K562 (cell line): Measurements from ENCODE around the gene ITGA1. TPM values are rescaled to one million over a fixed set of nuclear protein-coding genes. Genes with fewer than 3 reads are reported as not detected.
A peak's percentile ranks its signal among the peaks of the same experiment; 100 is the strongest.

ENCODE experiments used
- ATAC-seq: fragments of 200-7000 bp; cut with Tn5 transposase; 3 replicates; pipeline ENCODE4 v1.9.1; 2020; ENCODE audit warnings: moderate library complexity
- BruUV-seq: library from RNA; stranded (reverse); fragments of 400-500 nt; replicated peaks from 2 replicates; lab custom pipeline; 2021; lab: Mats Ljungman, UMichigan
- CTCF ChIA-PET: fragments of 300-600 bp; formaldehyde crosslinking; extraction: SDS; loops from one replicate; lab custom pipeline; 2021; ENCODE audit warnings: low intra/inter-chr PET ratio; lab: Yijun Ruan, JAX
- POLR2A ChIA-PET: fragments of 300-600, 350-650 bp; sonication (Branson Sonifier 250); formaldehyde crosslinking; extraction: SDS; loops from one replicate; lab custom pipeline; 2021; ENCODE audit warnings: antibody characterized with exemption, inconsistent platforms; lab: Yijun Ruan, JAX
- DNase-seq, 4 experiments: peaks; one replicate each; pipeline versions ENCODE4 v3.0.0 to v3.0.0-alpha.2; 2011 to 2018; ENCODE audit warnings: low spot score in 3 of 4, mixed read lengths in 3 of 4; ENCODE audit errors: extremely low read depth in 1 of 4
- FAIRE-seq: peaks from 2 replicates; lab custom pipeline; 2011; peaks lifted over from hg19 to GRCh38; lab: Jason Lieb, UNC
- H2AFZ ChIP-seq: 2 replicates; pipeline ENCODE4 v1.6.0; 2011; ENCODE audit warnings: low read depth, low read length, control low read depth, inconsistent platforms
- H3K27ac ChIP-seq: fragments of 200-600 bp; 3 replicates; pipeline ENCODE4 v1.8.0; 2011; ENCODE audit warnings: low read depth, mild to moderate bottlenecking, control low read depth, inconsistent platforms, low read length, moderate library complexity, mixed read lengths; ENCODE audit errors: extremely low read depth
- H3K27me3 ChIP-seq, 2 experiments: fragments of 300-600 bp in 1 of 2; 2 replicates in 1 of 2; 3 replicates in 1 of 2; pipeline versions ENCODE4 v1.6.0 to v1.8.0; 2011; ENCODE audit warnings: inconsistent platforms in 2 of 2, low read length in 2 of 2, mild to moderate bottlenecking in 1 of 2, mixed read lengths in 1 of 2, moderate library complexity in 1 of 2; ENCODE audit not compliant: control insufficient read depth in 2 of 2, insufficient read depth in 2 of 2
- H3K36me3 ChIP-seq: fragments of 300-600 bp; 3 replicates; pipeline ENCODE4 v1.8.0; 2011; ENCODE audit warnings: mild to moderate bottlenecking, low read length, inconsistent platforms; ENCODE audit not compliant: control insufficient read depth, insufficient read depth
- H3K4me1 ChIP-seq, 2 experiments: fragments of 200-600 bp in 1 of 2; replicated peaks in 1 of 2; 2 replicates in 1 of 2; 3 replicates in 1 of 2; pipeline versions ENCODE4 v1.5.1 to v1.8.0; 2011; ENCODE audit warnings: inconsistent platforms in 2 of 2, low read length in 2 of 2, mild to moderate bottlenecking in 1 of 2, mixed read lengths in 1 of 2, moderate library complexity in 1 of 2; ENCODE audit not compliant: control insufficient read depth in 2 of 2, insufficient read depth in 2 of 2
- H3K4me2 ChIP-seq: 2 replicates; pipeline ENCODE4 v1.6.1; 2011; ENCODE audit warnings: low read length, control low read depth, inconsistent platforms, mixed read lengths; ENCODE audit not compliant: insufficient read depth
- H3K4me3 ChIP-seq: fragments of 200-600 bp; sonication (generic), shearing (Covaris generic); 2 replicates; pipeline ENCODE4 v1.5.1; 2016; ENCODE audit warnings: control low read depth, inconsistent platforms
- H3K79me2 ChIP-seq: fragments of 200-600 bp; 3 replicates; pipeline ENCODE4 v1.8.0; 2011; ENCODE audit warnings: low read length, inconsistent platforms; ENCODE audit not compliant: control insufficient read depth, insufficient read depth
- H3K9ac ChIP-seq, 2 experiments: 2 replicates each; pipeline versions ENCODE4 v1.6.0 to v1.6.1; 2011; ENCODE audit warnings: low read depth in 2 of 2, low read length in 2 of 2, control low read depth in 1 of 2, inconsistent platforms in 1 of 2, mild to moderate bottlenecking in 1 of 2, mixed read lengths in 1 of 2; ENCODE audit not compliant: insufficient read depth in 1 of 2
- H3K9me1 ChIP-seq: one replicate; pipeline ENCODE4 v1.6.0; 2011; ENCODE audit warnings: inconsistent platforms, mild to moderate bottlenecking, low read length, moderate library complexity; ENCODE audit not compliant: control insufficient read depth, insufficient read depth
- H3K9me3 ChIP-seq: replicated peaks from 2 replicates; pipeline ENCODE4 v1.5.1; 2011; ENCODE audit warnings: low read depth, low read length, inconsistent platforms; ENCODE audit not compliant: control insufficient read depth, insufficient read depth
- H4K20me1 ChIP-seq: replicated peaks from 2 replicates; pipeline ENCODE4 v1.6.1; 2011; ENCODE audit warnings: low read length, inconsistent platforms, mixed read lengths; ENCODE audit not compliant: control insufficient read depth, insufficient read depth
- CREB1 ChIP-seq, 2 experiments: sonication (generic) in 1 of 2; formaldehyde crosslinking in 1 of 2; IDR thresholded peaks; 2 replicates each; pipeline versions ENCODE4 v1.6.1 to v1.8.0; 2012 to 2022; ENCODE audit warnings: inconsistent platforms in 1 of 2, mild to moderate bottlenecking in 1 of 2, missing genetic modification reagents in 1 of 2, moderate library complexity in 1 of 2
- GTF2E2 ChIP-seq: fragments of 200-800 bp; sonication (Bioruptor generic); IDR thresholded peaks from 2 replicates; pipeline ENCODE4 v1.6.1; 2016; ENCODE audit warnings: missing genetic modification characterization, missing compliant biosample characterization
- HNRNPL ChIP-seq: fragments of 200-400 bp; formaldehyde crosslinking; IDR thresholded peaks from 2 replicates; pipeline ENCODE4 v1.6.1; 2017; ENCODE audit warnings: low read depth, mild to moderate bottlenecking, low read length
- KLF6 ChIP-seq: fragments of 250-450 bp; sonication (Bioruptor Pico); IDR thresholded peaks from 2 replicates; pipeline ENCODE4 v1.4.0; 2020; ENCODE audit warnings: mild to moderate bottlenecking, moderate library complexity, borderline replicate concordance
- MCM5 ChIP-seq: fragments of 450-650 bp; IDR thresholded peaks from 2 replicates; pipeline ENCODE4 v1.6.1; 2016; ENCODE audit warnings: low read depth
- NCOA6 ChIP-seq: fragments of 450-650 bp; IDR thresholded peaks from 2 replicates; pipeline ENCODE4 v1.6.1; 2017; ENCODE audit warnings: mild to moderate bottlenecking
- NFE2 ChIP-seq: IDR thresholded peaks from 2 replicates; pipeline ENCODE4 v1.6.1; 2014; ENCODE audit warnings: antibody characterized with exemption, low read depth
- NR3C1 ChIP-seq: sonication (generic); formaldehyde crosslinking; IDR thresholded peaks from 2 replicates; pipeline ENCODE4 v1.8.1; 2022; ENCODE audit warnings: missing genetic modification reagents
- NR4A1 ChIP-seq, 2 experiments: fragments of 250-450 bp in 1 of 2; fragments of 450-650 bp in 1 of 2; sonication (Bioruptor Pico) in 1 of 2; IDR thresholded peaks; 2 replicates each; pipeline versions ENCODE4 v1.4.0 to v1.6.1; 2016 to 2020; ENCODE audit warnings: mild to moderate bottlenecking in 2 of 2, missing compliant biosample characterization in 1 of 2, missing genetic modification characterization in 1 of 2, moderate library complexity in 1 of 2
- OTX1 ChIP-seq: fragments of 450-650 bp; formaldehyde crosslinking; IDR thresholded peaks from 2 replicates; pipeline ENCODE4 v1.4.0; 2022; ENCODE audit warnings: mild to moderate bottlenecking
- PHF20 ChIP-seq: fragments of 450-650 bp; IDR thresholded peaks from 2 replicates; pipeline ENCODE4 v1.6.1; 2018; ENCODE audit not compliant: partially characterized antibody
- SIX5 ChIP-seq, 2 experiments: IDR thresholded peaks; 2 replicates each; pipeline ENCODE4 v1.6.1; 2011; ENCODE audit warnings: low read length in 2 of 2, borderline replicate concordance in 1 of 2, low read depth in 1 of 2, mild to moderate bottlenecking in 1 of 2, moderate library complexity in 1 of 2; ENCODE audit not compliant: insufficient read depth in 1 of 2
- SPI1 ChIP-seq: IDR thresholded peaks from 2 replicates; pipeline ENCODE4 v1.6.1; 2011; ENCODE audit warnings: low read depth, low read length, control low read depth, borderline replicate concordance
- ZC3H11A ChIP-seq: IDR thresholded peaks from 2 replicates; pipeline ENCODE4 v1.6.1; 2012; ENCODE audit warnings: low read depth, low read length, improper control_type of control experiment
- ZNF324 ChIP-seq: fragments of 250-450 bp; sonication (Bioruptor Pico); IDR thresholded peaks from 2 replicates; pipeline ENCODE4 v1.4.0; 2020; ENCODE audit warnings: mild to moderate bottlenecking
- WGBS: fragments of 100-300 bp; shearing (Covaris generic); methylation state at CpG from one replicate; pipeline ENCODE4 v1.1.6; 2016; ENCODE audit warnings: low coverage, mixed read lengths; ENCODE audit not compliant: insufficient coverage; ENCODE audit errors: missing lambda C conversion rate; 5-methylcytosine and 5-hydroxymethylcytosine counted together
- in situ Hi-C: fragments of 300-500 bp; cut with MboI; formaldehyde crosslinking; loops from 4 replicates; pipeline ENCODE4 v1.15.0; 2018; ENCODE audit warnings: inconsistent platforms, mixed read lengths
- intact Hi-C: fragments of 100-400 bp; cut with micrococcal nuclease; formaldehyde crosslinking; loops from 2 replicates; pipeline ENCODE4 v1.14.2; 2022
- polyA plus RNA-seq, 8 experiments: library from polyadenylated mRNA; depleted of rRNA in 4 of 8; stranded (reverse) in 5 of 8; unstranded in 3 of 8; fragments of >200 nt; fragmentation: Nextera tagmentation in 2 of 8; fragmentation: Illumina TruSeq in 1 of 8; extraction: Ambion mirVana in 2 of 8; extraction: Trizol in 1 of 8; gene quantifications; 2 replicates each; pipeline versions ENCODE4 v1.2.1 to v1.2.3, GENCODE V29; 2011 to 2014; ENCODE audit warnings: inconsistent platforms in 1 of 8, missing spikeins in 1 of 8
- total RNA-seq, 7 experiments: library from RNA; depleted of rRNA in 6 of 7; stranded (reverse); fragments of >200 nt in 6 of 7; fragmentation: Illumina TruSeq in 2 of 7; extraction: Trizol in 2 of 7; gene quantifications; 2 replicates each; pipeline versions ENCODE4 v1.2.1 to v1.2.3, GENCODE V29; 2011 to 2021; ENCODE audit warnings: low replicate concordance in 1 of 7

Gene ITGA1
- total and polyA plus RNA-seq, 9 of the 15 experiments (the other 6 are each of a cell fraction or from before 2014, with no cell fraction given): 0.04 to 0.22 TPM; not detected in 7

DNA sequence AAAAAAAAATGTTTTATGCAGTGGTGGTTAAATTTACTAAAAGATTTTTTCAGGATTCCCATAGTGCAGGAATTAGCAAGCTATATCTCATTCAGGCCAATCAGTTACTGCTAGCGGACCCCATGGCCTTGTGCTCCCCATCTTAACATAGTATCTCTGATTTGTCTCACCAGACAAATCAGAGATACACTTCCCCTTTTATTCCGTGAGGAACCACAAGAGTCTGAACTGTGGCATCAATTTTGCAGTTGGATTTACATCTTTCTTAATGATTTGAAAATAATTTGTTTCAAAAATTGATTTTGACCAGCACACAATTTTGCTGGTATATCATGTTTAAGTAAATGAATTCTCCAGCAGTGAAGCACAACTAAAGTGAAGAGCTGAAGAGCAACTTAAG lies 17.9 kb downstream of the ITGA1 start:
- DNase-seq (no peak), ATAC-seq (no peak), FAIRE-seq (no peak)
- Histone ChIP-seq H3K27ac (no peak overlapping the region), H3K4me1 (peaks cover 0 to 3% of the 10 kb centered on the region in 2 experiments; a peak in 3 of 5 replicates), H3K9me3 (no peaks in the 10 kb centered on the region), H2AFZ (no peak overlapping the region), H3K9me1 (peaks cover 4% of the 10 kb centered on the region), H3K27me3 (no peaks in the 10 kb centered on the region), H3K36me3 (peaks cover 31% of the 10 kb centered on the region), H3K79me2 (peaks cover 48% of the 10 kb centered on the region), H3K4me2 (no peak overlapping the region), H3K9ac (no peak overlapping the region), H4K20me1 (peaks cover 15% of the 10 kb centered on the region), H3K4me3 (no peak overlapping the region)
- in situ Hi-C loops: no loop called here
- ChIA-PET CTCF (no interaction called here), POLR2A (no interaction called here)
- no TSS peak for BruUV-seq
- intact Hi-C loops: loop anchor here (10.0 kb wide), 1 partner anchor 289 kb away; no protein-coding TSS in a partner anchor
- 68% methylated on average over 2 of the region's 2 CpGs for WGBS
- TF ChIP-seq SPI1: peak; percentile 84
- TF ChIP-seq PHF20: no peak

GRCh38 chr5:52807037-52807436 lies 19.3 kb downstream of the ITGA1 start:
- no peak for DNase-seq
- Histone ChIP-seq H3K27ac (no peak overlapping the region), H3K9me3 (no peaks in the 10 kb centered on the region), H4K20me1 (peaks cover under 1% of the 10 kb centered on the region), H3K9me1 (peaks cover 4% of the 10 kb centered on the region), H3K79me2 (peaks cover 34% of the 10 kb centered on the region), H3K4me3 (no peak overlapping the region), H3K36me3 (peaks cover 24% of the 10 kb centered on the region), H2AFZ (no peak overlapping the region), H3K4me2 (no peak overlapping the region), H3K4me1 (no peaks in the 10 kb centered on the region; a peak in 2 of 5 replicates), H3K9ac (no peak overlapping the region), H3K27me3 (no peaks in the 10 kb centered on the region)
- ChIA-PET CTCF (no interaction called here), POLR2A (interaction anchor here (0.9 kb wide), 1 partner anchor 312 kb away, joined by 3 read pairs; no protein-coding TSS in a partner anchor)
- no peak for ATAC-seq
- in situ Hi-C loops (no loop called here), intact Hi-C loops (loop anchor here (10.0 kb wide), 1 partner anchor 288 kb away; no protein-coding TSS in a partner anchor)
- FAIRE-seq: no peak
- BruUV-seq: no TSS peak
- TF ChIP-seq NR3C1 (CRISPR knock-in tag) (no peak), CREB1 (IDR thresholded peaks at IDR 0.05) (no peak), CREB1 (CRISPR knock-in tag; IDR thresholded peaks at IDR 0.05) (no peak), KLF6 (CRISPR knock-in tag) (no peak), OTX1 (CRISPR knock-in tag) (no peak), SIX5 (IDR thresholded peaks at IDR 0.05; ENCODE audit: borderline replicate concordance in 1 of 2, insufficient read depth in 1 of 2, low read depth in 1 of 2, low read length in 2 of 2) (no peak), GTF2E2 (tag) (no peak), ZC3H11A (no peak), ZNF324 (CRISPR knock-in tag) (no peak), NR4A1 (CRISPR knock-in tag; IDR thresholded peaks at IDR 0.05) (no peak), NR4A1 (tag; IDR thresholded peaks at IDR 0.05) (no peak), HNRNPL (no peak), MCM5 (no peak), NFE2 (no peak), NCOA6 (no peak)
